Stromal cell of bone marrow (primary cell): ENCODE measurements around the gene KCNG2.
A peak's percentile ranks its signal among the peaks of the same experiment; 100 is the strongest.

Experiments
- DNase-seq: peaks from one replicate; pipeline ENCODE4 v3.0.0-alpha.2; 2012; ENCODE audit warnings: low read depth

KCNG2 gene

DNA sequence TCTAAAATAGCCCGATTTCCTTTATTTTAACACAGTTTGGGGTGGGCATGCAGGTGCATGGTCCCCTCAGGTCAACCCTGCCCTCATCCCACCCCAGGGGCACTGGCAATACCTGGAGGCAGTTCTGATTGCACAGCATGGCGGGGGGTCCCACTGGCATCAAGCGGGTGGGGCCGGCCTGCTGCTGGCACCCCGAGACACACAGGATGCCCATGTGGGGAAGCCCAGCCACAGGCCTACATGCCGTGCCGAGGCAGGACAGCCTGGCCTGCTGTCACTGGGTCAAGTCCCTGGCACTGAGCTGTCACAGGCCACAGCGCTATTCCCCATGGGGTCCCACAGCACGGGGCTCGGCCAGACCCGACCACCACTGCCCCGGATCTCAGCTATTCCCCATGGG lies 11.9 kb upstream of the KCNG2 start:
- DNase-seq, result no peak

DNA sequence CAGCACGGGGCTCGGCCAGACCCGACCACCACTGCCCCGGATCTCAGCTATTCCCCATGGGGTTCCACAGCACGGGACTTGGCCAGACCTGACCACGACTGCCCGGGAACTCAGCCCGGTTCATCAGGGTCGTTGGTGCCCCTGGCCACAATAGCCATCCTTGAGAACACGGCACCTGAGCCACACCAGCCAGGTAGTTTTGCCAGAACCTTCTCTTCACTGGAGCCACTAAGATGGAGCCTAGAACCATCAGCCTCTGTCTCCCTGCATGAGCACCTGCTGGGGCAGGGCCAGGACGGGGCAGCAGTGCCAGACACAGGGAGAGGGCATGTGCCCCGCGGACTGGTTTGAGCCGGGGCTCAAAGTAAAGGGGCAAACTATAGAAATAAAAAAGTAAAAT lies 11.4 kb upstream of the KCNG2 start:
- DNase-seq, result no peak

DNA sequence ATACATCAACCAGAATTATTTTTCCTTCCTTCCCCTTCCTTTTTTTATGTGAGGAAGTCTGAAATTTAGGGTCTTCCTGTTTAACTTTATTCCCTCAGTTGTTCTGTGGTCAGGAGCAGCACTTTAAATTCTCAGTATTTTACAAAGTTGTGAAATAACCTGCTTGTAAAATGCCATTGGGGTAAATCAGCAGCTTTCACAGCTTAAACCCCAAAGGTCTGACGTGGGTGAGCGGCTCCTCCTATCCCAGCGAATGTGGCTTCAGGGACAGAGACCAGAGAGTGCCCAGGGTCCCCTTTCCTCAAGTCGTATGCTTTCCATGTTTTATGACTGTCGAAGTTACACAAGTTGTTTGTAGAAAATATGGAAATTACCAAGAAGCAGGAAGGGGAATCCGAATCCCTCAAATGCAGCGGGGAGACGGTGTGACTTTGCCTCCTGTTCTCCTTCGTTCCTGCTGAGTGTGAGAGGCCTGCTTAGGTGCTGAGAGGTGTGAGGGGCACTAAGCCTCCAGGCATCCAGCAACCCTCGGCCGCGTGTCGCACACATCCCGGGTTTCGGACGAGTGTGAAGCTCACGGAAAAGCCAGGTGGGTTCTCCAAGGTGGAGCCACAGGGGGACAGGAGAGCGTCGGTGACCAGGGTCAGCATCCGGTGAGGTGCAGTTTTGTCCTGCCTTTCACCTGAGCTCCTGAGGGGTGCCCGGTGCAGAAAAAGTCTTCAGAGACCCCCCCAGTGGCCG lies 10.8 kb upstream of the KCNG2 start:
- peak; percentile 25 for DNase-seq

DNA sequence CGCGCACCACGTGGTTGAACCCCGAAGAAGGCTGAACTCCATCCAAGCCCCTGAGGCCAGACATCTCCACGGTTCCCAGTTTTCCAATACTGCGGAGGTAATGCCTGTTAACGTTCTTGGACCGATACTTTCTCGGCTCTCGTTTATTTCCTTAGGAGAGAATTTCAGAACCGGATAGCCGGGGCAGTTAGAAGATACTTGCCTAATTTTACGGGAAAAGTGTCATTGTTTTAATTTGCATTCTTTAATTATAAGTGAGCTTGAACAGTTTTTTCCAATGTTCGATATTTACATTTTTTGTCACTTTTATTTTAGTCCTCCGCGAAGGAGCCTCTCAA lies 10.2 kb upstream of the KCNG2 start:
- no peak for DNase-seq

DNA sequence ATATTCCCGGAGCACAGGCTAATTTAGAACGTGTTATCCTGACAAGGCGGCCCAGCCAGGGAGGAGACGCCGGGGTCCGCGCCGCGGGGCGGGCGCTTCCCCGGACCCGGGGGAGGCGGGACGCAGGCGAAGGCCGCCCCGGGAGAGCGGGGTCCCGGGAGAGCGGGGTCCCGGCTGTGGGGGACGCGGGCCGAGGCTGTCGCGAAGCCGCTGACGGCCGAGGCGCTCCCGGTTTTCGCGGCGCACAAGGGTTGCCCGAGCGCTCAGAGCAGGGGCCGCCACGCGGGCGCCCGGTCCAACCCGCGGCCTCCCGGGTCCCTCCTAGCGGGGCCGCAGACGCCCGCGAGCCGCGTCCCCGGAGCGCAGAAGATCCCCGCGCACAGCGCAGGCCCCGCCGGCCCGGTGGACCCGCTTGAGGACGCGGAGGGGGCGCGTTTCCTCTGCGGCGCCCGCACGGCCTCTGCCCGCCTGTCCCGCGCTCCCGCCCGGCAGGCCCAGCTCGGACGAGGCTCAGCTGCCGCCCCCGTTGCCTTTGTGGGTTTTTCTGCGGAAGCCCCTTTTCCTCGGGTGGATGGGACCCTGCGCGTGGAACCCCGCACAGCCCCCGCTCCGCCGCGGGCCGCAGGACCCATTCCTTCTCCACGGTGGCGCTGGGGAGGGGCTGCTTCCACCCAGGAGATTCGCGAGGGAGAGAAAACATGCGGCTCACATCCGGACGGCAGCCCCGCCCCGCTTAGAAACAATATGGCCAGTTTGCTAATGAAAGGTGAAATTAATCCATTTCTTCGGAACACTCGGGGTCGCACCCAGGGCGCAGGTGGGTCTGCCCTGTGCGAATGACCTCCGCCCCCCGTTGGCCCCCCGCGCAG lies 9.6 kb upstream of the KCNG2 start:
- no peak for DNase-seq

DNA sequence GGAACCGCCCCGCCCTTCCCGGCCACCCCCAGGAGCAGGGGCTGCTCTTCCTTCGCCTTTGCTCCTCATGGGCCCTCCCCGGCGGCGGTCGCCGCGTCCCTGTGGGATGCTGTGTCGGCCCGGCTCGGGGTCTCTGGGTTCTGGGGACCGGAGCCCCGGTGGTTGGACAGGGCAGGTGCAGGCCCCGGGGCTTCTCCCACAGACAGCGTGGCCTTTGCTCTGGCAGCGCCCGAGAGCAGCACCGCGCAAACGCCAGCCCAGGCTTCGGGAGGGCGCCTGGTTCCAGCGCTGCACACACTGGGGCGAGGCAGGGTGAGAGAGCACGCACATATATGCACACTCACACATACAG lies 9.0 kb upstream of the KCNG2 start:
- DNase-seq, result no peak

DNA sequence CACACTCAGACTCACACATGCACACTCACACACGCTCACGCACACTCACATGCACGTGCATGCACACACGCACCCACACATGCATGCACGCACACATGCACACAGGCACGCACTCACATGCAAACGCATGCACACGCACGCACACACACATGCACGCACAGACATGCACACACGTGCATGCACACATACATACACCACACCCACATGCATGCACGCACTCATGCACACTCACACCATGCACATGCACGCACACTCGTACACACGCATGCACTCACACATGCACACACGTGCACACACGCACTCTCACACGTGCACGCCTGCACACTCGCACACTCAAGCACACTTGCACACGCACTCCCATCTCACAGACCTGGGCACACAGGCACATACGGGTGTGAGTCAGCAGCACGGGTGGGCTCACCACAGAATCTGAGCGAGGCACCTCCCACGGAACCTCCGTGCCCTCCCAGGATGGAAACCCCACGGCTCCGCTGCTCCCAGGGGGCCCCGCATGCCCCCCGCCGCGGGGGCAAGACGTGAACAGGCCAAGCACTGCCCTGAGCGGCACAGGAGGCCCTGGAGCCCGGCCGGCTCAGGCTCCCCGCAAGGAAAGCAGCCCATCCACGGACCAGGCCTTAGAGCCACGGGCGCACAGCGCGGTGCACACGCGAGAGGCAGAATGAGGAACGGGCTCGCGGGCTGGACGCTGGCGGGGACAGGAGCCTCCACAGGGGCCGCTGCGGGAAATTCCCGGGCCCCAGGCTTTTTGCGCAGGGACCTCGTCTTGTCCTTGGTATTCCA lies 8.4 kb upstream of the KCNG2 start:
- no peak for DNase-seq

DNA sequence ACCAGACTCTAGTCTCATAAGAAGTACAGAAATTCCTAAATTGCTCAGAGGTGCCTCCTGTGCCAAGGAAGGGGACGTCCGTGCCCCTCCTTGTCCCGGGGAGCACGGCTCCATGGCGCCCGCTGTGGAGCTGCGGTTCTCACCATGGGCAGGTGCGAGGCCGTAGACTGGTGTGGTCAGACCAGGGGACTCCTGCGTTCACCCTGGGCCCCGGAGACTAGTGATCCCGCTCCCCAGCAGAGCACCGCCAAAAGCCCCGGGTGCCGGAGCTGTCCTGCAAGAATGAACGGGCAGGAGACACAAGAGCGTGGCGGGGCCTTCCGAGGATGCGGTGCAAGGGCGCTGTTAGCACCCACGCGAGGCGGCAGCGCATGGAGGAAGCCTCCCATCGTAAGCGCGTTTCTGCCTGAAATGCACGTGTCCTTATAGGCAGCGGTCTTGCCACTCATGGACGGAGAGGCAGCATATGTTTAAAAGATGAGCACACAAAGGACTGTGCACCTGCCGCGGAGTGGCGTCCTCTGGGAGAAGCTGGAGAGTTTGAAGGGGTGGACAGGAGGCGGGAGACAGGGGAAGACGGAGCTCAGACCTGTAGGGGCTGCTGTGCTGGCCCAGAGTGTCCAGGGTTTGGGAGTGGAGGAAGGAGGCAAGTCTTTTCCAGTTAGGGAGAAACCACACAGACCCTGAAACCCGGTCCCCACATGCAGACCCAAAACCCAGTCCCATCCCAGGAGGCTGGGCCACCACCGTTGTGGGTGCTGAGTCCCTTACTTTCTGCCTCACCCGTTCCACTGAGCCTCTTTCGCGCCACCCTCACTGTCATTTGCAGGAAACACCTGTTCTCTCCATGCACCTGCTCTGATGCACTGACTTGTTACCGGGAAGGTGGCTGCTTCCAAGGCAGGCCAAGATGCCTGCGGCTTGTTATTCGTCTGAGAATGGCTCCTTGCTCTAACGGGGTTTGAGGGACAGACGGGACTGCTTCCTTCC lies 7.5 kb upstream of the KCNG2 start:
- DNase-seq, result no peak

DNA sequence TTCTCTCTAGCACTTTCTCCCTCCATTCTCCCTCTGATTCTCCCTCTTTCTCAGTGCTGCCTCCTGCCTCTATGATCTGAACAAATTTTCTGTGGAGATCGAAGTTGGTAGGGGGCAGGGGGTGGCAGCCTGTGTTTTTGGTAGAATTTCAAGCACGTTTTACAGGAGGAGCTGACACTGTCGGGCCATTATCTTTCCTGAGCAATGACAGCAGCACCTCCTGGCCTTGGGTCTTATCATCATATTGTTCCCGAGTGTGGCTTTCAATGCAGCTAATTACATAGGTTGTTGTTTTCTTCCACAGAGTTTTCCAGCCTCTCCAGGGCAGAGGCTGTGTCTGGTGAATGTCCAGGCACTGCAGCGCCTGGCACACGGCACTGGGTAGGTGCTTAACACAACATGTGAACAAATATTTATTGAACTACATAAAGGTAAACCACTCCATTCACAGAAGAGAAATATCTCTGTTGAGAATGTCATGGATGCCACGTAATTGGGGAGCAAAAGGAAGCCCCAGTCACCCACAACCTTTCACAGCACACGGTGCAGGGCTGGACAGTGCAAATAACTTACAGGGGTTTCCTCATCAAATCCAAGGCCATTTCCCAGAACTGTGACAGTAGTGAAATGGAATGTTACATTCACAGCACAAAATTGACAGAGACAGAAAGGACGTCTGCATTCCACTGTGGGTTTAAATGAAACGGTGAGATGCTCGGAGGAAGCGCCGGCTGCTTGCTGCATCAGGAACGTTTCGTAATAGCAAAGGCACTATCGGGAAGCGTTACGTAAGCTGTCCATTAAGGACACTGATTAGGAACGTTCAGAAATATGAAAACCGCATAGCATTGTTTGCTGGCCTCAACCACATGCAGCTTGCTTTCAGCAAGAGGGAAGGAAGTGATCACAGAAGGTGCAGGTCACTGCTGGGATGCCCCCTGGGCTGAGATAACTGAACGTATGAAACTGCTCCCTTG lies 6.5 kb upstream of the KCNG2 start:
- DNase-seq, result peak; percentile 71

DNA sequence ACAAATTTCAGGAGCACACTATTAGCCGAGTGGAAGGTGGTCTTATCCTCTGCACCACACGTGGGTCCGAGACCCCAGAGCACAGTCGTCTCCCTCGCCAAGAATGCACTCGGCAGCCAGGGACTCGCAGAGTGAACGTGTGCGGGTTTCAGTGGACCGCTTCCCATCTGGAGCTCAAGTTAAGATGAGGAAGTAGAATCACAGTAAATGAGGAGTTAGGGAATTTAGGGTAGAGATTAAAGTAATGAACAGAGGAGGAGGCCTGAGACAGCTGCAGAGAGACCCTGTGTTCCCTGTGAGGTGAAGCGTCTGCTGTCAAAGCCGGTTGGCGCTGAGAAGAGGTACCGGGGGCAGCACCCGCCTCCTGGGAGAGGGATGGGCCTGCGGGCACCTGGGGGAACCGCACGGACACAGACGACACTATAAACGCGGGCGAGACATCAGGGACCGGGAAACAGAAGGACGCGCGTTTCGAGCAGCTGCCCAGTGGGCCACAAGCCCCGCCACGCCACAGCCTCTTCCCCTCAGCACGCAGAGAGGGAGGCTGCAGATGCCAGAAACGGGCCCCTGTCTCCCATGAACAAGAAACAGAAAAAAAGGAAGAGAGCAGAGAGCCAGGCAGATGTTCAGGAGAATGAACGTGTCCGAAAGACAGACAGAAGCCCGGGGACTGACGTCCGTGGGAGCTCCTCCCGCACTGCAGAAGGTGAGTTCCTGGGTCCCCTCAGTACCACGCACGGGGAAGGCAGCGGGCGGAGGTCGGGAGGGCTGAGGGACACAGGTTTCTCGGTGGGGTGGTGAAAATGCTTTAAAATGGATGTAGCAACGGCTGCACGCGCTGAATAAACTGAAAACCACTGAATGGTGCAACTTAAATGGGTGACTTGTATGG lies 5.4 kb upstream of the KCNG2 start:
- DNase-seq, result no peak

DNA sequence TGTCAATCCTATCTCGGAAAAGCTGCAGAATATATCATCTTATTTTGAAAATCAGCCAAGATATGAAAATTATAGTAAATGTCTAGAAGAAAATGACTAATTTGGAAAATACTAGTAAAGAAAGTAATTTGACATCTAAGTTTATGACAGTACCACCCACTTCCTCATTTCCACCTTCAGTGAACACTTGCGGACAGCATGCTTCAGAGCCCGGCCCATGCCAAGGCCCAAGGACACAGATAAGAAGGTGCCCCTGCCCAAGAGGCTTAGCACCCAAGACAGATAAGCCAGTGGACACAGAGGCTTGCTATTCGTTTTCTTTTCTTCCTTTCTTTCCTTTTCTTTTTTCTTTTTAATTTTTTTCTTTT lies 4.8 kb upstream of the KCNG2 start:
- DNase-seq, result no peak

DNA sequence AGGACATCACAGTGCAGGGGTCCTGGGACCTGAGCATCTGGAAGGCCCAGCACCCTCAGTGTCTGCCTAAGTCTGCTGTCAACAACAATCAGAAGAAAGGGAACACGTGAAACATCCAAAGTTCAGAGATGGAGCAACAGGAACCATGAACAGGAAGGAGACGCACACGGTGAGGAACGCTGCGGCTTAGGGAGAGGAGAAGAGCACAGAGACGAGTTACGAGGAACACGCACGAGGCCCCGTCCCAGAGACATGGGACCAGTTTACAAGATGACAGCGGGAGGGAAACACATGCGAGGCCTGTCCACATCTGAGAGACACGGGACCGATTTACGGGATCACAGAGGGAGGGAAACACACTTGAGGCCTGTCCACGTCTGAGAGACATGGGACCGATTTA lies 2.9 kb upstream of the KCNG2 start:
- DNase-seq, result no peak

DNA sequence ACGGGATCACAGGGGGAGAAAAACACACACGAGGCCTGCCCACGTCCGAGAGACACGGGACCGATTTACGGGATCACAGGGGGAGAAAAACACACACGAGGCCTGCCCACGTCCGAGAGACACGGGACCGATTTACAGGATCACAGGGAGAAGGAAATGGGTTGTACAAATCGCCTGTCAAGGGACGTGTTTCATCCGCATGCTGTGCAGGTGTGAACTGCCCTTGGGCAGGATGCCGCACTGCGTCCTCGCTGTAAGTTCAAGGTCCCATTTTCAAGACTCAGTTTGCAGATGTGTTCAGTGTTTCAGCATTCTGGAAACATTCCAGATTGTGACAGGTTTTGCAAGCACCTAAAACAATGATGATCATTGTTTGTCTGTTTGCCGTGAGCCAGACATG lies 2.3 kb upstream of the KCNG2 start:
- DNase-seq, result no peak

DNA sequence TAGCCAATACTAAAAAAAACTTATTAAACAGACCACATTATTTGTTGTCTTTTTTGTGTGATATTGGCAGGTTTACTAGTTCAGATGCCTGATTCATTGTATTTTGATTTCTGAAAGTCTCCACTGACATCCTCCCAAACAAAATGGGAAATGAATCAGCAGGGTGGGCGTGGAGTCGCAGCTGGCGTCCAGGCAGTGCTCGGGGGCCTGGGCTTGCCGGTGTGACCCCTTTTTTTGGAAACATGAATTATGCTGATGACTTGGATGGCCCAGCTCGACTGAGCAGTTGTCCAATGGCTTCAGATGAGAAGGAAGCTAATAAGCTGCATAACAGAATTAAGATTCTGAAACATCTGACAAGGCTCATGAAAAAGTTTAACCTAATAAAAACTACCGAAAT lies 1.7 kb upstream of the KCNG2 start:
- DNase-seq, result no peak

DNA sequence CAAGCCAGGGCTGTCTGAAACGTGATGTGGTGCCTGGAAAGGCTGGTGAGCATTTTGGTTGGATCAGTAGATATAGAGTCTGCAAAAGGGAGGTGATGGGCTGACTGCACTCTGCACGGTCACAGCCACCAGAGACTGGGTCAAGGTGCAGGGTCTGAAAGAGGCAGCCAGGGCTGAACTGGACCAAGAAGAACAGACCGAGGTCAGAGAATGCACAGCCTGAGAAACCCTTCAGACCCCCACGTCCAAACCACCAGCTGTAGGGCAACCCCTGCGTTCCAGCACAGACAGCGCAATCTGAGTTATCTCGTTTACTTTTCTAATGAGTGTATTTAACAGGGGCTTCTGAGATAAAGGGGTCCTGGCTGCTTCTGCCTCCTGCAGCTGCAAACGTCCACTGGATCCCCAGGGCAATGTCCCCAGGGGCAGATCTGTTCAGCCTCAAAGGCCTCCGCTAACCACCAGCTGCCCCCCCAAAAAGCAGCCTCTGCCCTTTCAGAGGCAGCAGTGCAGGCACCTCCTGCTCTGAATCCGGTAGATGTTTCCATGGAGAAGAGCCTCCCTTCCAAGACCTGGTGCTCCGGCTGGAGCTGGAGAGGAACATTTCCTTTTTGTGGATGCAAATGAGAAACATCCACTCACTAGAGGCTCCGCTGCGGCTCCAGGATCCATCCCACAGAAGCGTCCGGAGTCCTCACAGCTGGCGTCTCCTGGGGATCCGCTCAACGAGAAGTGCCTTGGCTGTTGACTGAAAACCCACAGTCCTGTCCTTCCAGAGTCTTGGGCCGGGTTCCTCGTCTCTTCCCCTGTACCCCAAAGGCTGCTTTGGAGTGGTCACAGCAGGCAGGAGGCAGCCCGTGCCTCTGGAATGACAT lies 970 bp upstream of the KCNG2 start:
- DNase-seq, result no peak

DNA sequence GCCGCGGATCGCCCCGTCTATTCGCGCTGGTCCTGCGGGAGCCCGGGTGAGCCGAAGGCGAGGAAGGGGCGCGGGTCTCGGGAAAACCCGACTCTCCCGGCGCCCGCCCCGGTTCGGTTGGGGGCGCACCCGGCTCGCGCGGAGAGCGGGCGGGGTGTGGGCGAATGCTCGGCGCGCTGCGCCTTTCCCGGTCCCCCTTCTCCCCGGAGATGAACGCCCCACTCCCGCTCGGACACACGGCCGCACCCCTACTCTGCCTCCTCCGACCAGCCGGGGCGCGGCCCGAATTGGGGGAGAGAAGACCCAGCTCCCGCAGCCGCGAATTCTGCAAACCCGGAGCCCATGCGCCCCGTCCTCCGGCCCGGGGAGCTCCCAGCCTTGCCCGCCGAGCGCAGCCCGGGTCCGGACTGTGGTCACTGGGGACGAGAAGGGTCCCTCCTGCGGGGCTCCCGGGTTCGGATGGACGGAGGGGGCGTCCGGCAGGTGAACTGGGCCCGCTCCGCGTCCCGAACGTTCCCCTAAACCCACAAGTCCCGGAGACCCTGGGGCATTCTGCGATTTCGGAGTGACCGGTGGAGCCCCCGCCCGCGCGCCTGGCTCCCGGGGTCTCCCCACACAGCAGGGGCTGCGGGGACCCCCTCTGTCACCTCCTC lies 734 bp downstream of the KCNG2 start:
- no peak for DNase-seq

DNA sequence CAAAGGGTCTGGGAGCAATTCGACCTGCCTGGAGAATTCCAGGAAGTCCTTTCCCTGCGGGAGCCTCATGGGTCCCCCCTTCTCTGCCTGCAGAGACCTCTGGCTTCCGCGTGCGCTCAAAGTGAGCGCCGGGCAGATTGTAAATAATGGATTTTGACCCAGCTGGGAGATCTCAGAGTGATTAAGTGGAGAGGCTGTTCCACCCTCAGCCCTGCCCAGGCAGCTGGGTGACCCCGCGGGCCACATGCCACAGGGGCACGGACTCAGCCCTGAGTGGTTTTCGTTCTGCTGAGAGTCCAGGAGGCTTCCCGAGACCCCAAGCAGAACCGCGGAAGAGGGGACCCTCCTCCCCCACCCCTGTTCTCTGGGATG lies 1.2 kb downstream of the KCNG2 start:
- DNase-seq, result no peak
